DMS53 treated with DMSO at 0.1 percent for 48 hours (cell line): ENCODE results near the gene OPCML.

Experiments used
- DNase-seq: peaks from one replicate; lab custom pipeline; 2025; ENCODE audit not compliant: unreplicated experiment; lab: John Stamatoyannopoulos, UW

OPCML gene

GRCh38 chr11:133041928-133042882 is 490.1 kb downstream of the OPCML start:
- no peak for DNase-seq

GRCh38 chr11:133041181-133041580 is 491.1 kb downstream of the OPCML start:
- no peak for DNase-seq

- no peak for DNase-seq
Observed at GRCh38 chr11:133040289-133040900, 491.9 kb downstream of the OPCML start.

- no peak for DNase-seq
Observed at GRCh38 chr11:133038850-133039249, 493.5 kb downstream of the OPCML start.

- no peak for DNase-seq
Observed at GRCh38 chr11:133034929-133035328, 497.4 kb downstream of the OPCML start.

- no peak for DNase-seq
Observed at GRCh38 chr11:133029107-133029506, 503.2 kb downstream of the OPCML start.

- DNase-seq = no peak
Observed at GRCh38 chr11:133026952-133027351, 505.3 kb downstream of the OPCML start.

GRCh38 chr11:133024301-133024700 is 508.0 kb downstream of the OPCML start:
- DNase-seq = no peak

GRCh38 chr11:133023232-133023631 is 509.1 kb downstream of the OPCML start:
- no peak for DNase-seq

GRCh38 chr11:133021553-133021952 is 510.7 kb downstream of the OPCML start:
- DNase-seq = no peak

GRCh38 chr11:133020372-133020714 is 512.0 kb downstream of the OPCML start:
- no peak for DNase-seq

GRCh38 chr11:133019545-133020371 is 512.5 kb downstream of the OPCML start:
- DNase-seq = no peak

GRCh38 chr11:133015457-133015856 is 516.8 kb downstream of the OPCML start:
- DNase-seq = no peak

GRCh38 chr11:133014337-133014736 is 518.0 kb downstream of the OPCML start:
- DNase-seq = no peak

- DNase-seq = no peak
Observed at GRCh38 chr11:133012803-133013202, 519.5 kb downstream of the OPCML start.

GRCh38 chr11:133011604-133012003 is 520.7 kb downstream of the OPCML start:
- no peak for DNase-seq

GRCh38 chr11:133007027-133007584 is 525.2 kb downstream of the OPCML start:
- no peak for DNase-seq

GRCh38 chr11:133004369-133004768 is 527.9 kb downstream of the OPCML start:
- no peak for DNase-seq

GRCh38 chr11:132999516-132999915 is 532.8 kb downstream of the OPCML start:
- DNase-seq = no peak

- DNase-seq = no peak
Observed at GRCh38 chr11:132999031-132999430, 533.3 kb downstream of the OPCML start.

- no peak for DNase-seq
Observed at GRCh38 chr11:132997396-132997795, 534.9 kb downstream of the OPCML start.
